ENCODE results near the gene ADCY3.

ADCY3 gene

GRCh38 chr2:24948506-24948905, 28.5 kb upstream of the ADCY3 start:
- Histone ChIP-seq H3K4me1 (ENCODE audit: control insufficient read depth, insufficient read depth, low read length, poor library complexity, severe bottlenecking) (no peaks in the 10 kb centered on the region), H3K9me3 (ENCODE audit: control insufficient read depth, low read length) (no peaks in the 10 kb centered on the region), H3K27ac (ENCODE audit: insufficient read depth, low read length, poor library complexity, severe bottlenecking) (no peak overlapping the region), H3K27me3 (replicated peaks; ENCODE audit: control insufficient read depth, insufficient read depth, low read length, poor library complexity, severe bottlenecking) (no peaks in the 10 kb centered on the region), H3K36me3 (ENCODE audit: control insufficient read depth, insufficient read depth, low read length) (peaks cover 7% of the 10 kb centered on the region), H3K4me3 (ENCODE audit: insufficient read depth, low read depth, low read length, poor library complexity, severe bottlenecking) (no peak overlapping the region)
- no peak for DNase-seq

- no peak for DNase-seq
- H3K27me3 ChIP-seq (replicated peaks; ENCODE audit: control insufficient read depth, insufficient read depth, low read length, poor library complexity, severe bottlenecking), result no peaks in the 10 kb centered on the region
- peaks cover 7% of the 10 kb centered on the region for H3K36me3 ChIP-seq (ENCODE audit: control insufficient read depth, insufficient read depth, low read length)
- H3K4me3 ChIP-seq (ENCODE audit: insufficient read depth, low read depth, low read length, poor library complexity, severe bottlenecking), result no peak overlapping the region
- H3K4me1 ChIP-seq (ENCODE audit: control insufficient read depth, insufficient read depth, low read length, poor library complexity, severe bottlenecking), result no peaks in the 10 kb centered on the region
- no peak overlapping the region for H3K27ac ChIP-seq (ENCODE audit: insufficient read depth, low read length, poor library complexity, severe bottlenecking)
- H3K9me3 ChIP-seq (ENCODE audit: control insufficient read depth, low read length), result no peaks in the 10 kb centered on the region
These were observed 27.6 kb upstream of the ADCY3 start for GRCh38 chr2:24947561-24948157.

DNA sequence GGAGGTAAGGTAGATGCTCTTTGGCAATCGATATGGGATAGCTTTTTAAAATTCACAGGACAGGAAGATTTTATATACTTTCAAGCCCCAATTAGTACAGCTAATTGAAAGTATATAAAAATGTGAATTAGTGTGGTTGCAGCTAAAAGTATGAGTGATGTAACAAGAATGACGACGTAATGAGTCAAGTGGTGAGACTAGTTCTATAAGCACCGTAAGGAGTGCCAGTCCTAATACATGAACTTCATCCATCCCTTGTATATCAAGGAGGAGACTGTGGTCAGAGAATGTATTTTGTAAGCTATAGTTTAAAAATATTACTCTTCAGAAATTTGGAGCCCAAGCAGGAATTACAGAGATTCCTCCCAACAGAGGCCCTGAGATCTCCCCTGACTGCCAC, 25.9 kb upstream of the ADCY3 start:
- Histone ChIP-seq H3K27me3 (replicated peaks; ENCODE audit: control insufficient read depth, insufficient read depth, low read length, poor library complexity, severe bottlenecking) (no peaks in the 10 kb centered on the region), H3K27ac (ENCODE audit: insufficient read depth, low read length, poor library complexity, severe bottlenecking) (no peak overlapping the region), H3K4me3 (ENCODE audit: insufficient read depth, low read depth, low read length, poor library complexity, severe bottlenecking) (no peak overlapping the region), H3K36me3 (ENCODE audit: control insufficient read depth, insufficient read depth, low read length) (peaks cover 7% of the 10 kb centered on the region), H3K9me3 (ENCODE audit: control insufficient read depth, low read length) (no peaks in the 10 kb centered on the region), H3K4me1 (ENCODE audit: control insufficient read depth, insufficient read depth, low read length, poor library complexity, severe bottlenecking) (no peaks in the 10 kb centered on the region)
- no peak for DNase-seq

DNA sequence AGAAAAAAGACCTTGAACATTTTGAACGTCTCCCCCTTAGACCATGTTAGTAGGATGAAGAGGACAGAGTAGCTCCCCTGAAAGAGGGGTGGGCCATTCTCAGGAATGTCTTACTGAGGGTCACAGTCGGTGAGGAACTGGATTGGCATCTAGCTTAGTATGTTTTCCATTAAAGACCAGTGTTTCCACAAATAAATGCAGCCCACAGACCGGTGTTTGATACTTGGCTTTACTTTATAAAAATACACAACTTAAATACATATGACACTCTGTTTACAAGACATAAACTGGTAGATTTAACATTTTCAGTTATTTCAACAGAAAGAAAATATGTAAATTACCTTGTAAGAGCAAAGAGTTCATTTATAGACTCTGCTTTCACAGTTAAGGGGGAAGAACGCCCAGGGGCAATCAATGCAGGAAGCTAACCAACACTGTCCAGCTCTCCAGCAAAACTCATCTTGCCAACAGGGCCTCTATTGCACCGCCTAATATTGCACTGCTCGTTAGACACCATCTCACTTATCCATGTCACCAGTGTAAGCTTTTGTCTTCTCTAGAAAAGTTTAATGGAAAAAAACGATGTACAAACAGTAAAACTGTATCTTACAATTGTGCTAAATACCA, 23.5 kb upstream of the ADCY3 start:
- Histone ChIP-seq H3K4me3 (ENCODE audit: insufficient read depth, low read depth, low read length, poor library complexity, severe bottlenecking) (no peak overlapping the region), H3K36me3 (ENCODE audit: control insufficient read depth, insufficient read depth, low read length) (peaks cover 7% of the 10 kb centered on the region), H3K27ac (ENCODE audit: insufficient read depth, low read length, poor library complexity, severe bottlenecking) (no peak overlapping the region), H3K4me1 (ENCODE audit: control insufficient read depth, insufficient read depth, low read length, poor library complexity, severe bottlenecking) (no peaks in the 10 kb centered on the region), H3K27me3 (replicated peaks; ENCODE audit: control insufficient read depth, insufficient read depth, low read length, poor library complexity, severe bottlenecking) (no peaks in the 10 kb centered on the region), H3K9me3 (ENCODE audit: control insufficient read depth, low read length) (no peaks in the 10 kb centered on the region)
- no peak for DNase-seq

- H3K9me3 ChIP-seq (ENCODE audit: control insufficient read depth, low read length), result no peaks in the 10 kb centered on the region
- H3K27ac ChIP-seq (ENCODE audit: insufficient read depth, low read length, poor library complexity, severe bottlenecking), result no peak overlapping the region
- no peaks in the 10 kb centered on the region for H3K4me1 ChIP-seq (ENCODE audit: control insufficient read depth, insufficient read depth, low read length, poor library complexity, severe bottlenecking)
- no peak for DNase-seq
- no peaks in the 10 kb centered on the region for H3K27me3 ChIP-seq (replicated peaks; ENCODE audit: control insufficient read depth, insufficient read depth, low read length, poor library complexity, severe bottlenecking)
- no peaks in the 10 kb centered on the region for H3K36me3 ChIP-seq (ENCODE audit: control insufficient read depth, insufficient read depth, low read length)
- no peak overlapping the region for H3K4me3 ChIP-seq (ENCODE audit: insufficient read depth, low read depth, low read length, poor library complexity, severe bottlenecking)
These were observed 19.3 kb upstream of the ADCY3 start for GRCh38 chr2:24939353-24939752.

- no peaks in the 10 kb centered on the region for H3K36me3 ChIP-seq (ENCODE audit: control insufficient read depth, insufficient read depth, low read length)
- DNase-seq, result no peak
- no peaks in the 10 kb centered on the region for H3K9me3 ChIP-seq (ENCODE audit: control insufficient read depth, low read length)
- H3K27me3 ChIP-seq (replicated peaks; ENCODE audit: control insufficient read depth, insufficient read depth, low read length, poor library complexity, severe bottlenecking), result no peaks in the 10 kb centered on the region
- no peaks in the 10 kb centered on the region for H3K4me1 ChIP-seq (ENCODE audit: control insufficient read depth, insufficient read depth, low read length, poor library complexity, severe bottlenecking)
- H3K27ac ChIP-seq (ENCODE audit: insufficient read depth, low read length, poor library complexity, severe bottlenecking), result no peak overlapping the region
- no peak overlapping the region for H3K4me3 ChIP-seq (ENCODE audit: insufficient read depth, low read depth, low read length, poor library complexity, severe bottlenecking)
These were observed 17.2 kb upstream of the ADCY3 start for GRCh38 chr2:24937236-24937635.

DNA sequence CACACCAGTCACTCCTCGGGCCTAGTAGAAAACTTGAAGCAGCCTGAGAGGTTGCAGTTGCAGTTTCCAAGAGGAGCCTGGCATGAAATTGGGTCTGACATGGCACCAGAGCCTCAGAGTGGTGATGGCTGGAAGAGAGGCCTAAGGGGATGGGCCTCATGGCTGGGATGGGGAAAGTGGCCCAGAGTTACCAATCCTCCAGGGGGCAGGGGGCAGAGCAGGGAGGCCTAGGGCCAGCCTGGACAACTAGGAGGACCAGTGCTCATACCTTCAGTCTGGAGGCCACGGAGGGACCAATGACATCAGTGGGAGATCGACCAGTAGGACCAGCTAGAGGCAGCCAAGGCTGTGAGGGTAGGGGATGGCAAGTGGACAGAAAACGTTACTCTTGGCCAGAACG, 15.1 kb upstream of the ADCY3 start:
- DNase-seq, result no peak
- Histone ChIP-seq H3K27me3 (replicated peaks; ENCODE audit: control insufficient read depth, insufficient read depth, low read length, poor library complexity, severe bottlenecking) (no peaks in the 10 kb centered on the region), H3K4me1 (ENCODE audit: control insufficient read depth, insufficient read depth, low read length, poor library complexity, severe bottlenecking) (no peaks in the 10 kb centered on the region), H3K4me3 (ENCODE audit: insufficient read depth, low read depth, low read length, poor library complexity, severe bottlenecking) (no peak overlapping the region), H3K36me3 (ENCODE audit: control insufficient read depth, insufficient read depth, low read length) (no peaks in the 10 kb centered on the region), H3K9me3 (ENCODE audit: control insufficient read depth, low read length) (no peaks in the 10 kb centered on the region), H3K27ac (ENCODE audit: insufficient read depth, low read length, poor library complexity, severe bottlenecking) (no peak overlapping the region)

DNA sequence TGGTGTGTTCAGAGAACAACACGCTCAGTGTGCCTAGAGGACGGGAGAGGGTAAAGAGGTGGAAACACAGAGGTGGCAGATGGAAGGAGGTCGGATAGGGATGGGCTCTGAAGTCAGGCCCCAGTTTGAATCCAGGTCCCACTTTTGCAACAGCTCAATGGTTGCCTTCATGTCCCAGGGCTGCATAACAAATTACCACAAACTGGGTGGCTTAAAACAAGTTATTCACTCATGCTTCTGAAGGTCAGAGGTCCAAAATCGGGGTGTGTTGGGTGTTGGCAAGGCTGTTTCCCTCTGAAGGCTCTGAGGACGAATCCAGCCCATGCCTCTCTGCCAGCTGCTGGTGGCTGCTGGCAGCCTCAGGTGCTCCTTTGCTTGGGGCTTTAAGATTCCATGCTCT, 12.7 kb upstream of the ADCY3 start:
- Histone ChIP-seq H3K9me3 (ENCODE audit: control insufficient read depth, low read length) (no peaks in the 10 kb centered on the region), H3K27me3 (replicated peaks; ENCODE audit: control insufficient read depth, insufficient read depth, low read length, poor library complexity, severe bottlenecking) (no peaks in the 10 kb centered on the region), H3K4me3 (ENCODE audit: insufficient read depth, low read depth, low read length, poor library complexity, severe bottlenecking) (no peak overlapping the region), H3K36me3 (ENCODE audit: control insufficient read depth, insufficient read depth, low read length) (no peaks in the 10 kb centered on the region), H3K4me1 (ENCODE audit: control insufficient read depth, insufficient read depth, low read length, poor library complexity, severe bottlenecking) (no peaks in the 10 kb centered on the region), H3K27ac (ENCODE audit: insufficient read depth, low read length, poor library complexity, severe bottlenecking) (no peak overlapping the region)
- no peak for DNase-seq

GRCh38 chr2:24930768-24931167, 10.7 kb upstream of the ADCY3 start:
- Histone ChIP-seq H3K36me3 (ENCODE audit: control insufficient read depth, insufficient read depth, low read length) (no peaks in the 10 kb centered on the region), H3K27me3 (replicated peaks; ENCODE audit: control insufficient read depth, insufficient read depth, low read length, poor library complexity, severe bottlenecking) (no peaks in the 10 kb centered on the region), H3K4me1 (ENCODE audit: control insufficient read depth, insufficient read depth, low read length, poor library complexity, severe bottlenecking) (peaks cover 15% of the 10 kb centered on the region), H3K9me3 (ENCODE audit: control insufficient read depth, low read length) (no peaks in the 10 kb centered on the region), H3K27ac (ENCODE audit: insufficient read depth, low read length, poor library complexity, severe bottlenecking) (no peak overlapping the region), H3K4me3 (ENCODE audit: insufficient read depth, low read depth, low read length, poor library complexity, severe bottlenecking) (no peak overlapping the region)
- no peak for DNase-seq

GRCh38 chr2:24929230-24929629, 9.2 kb upstream of the ADCY3 start:
- peaks cover 16% of the 10 kb centered on the region for H3K4me1 ChIP-seq (ENCODE audit: control insufficient read depth, insufficient read depth, low read length, poor library complexity, severe bottlenecking)
- H3K36me3 ChIP-seq (ENCODE audit: control insufficient read depth, insufficient read depth, low read length), result no peaks in the 10 kb centered on the region
- no peaks in the 10 kb centered on the region for H3K27me3 ChIP-seq (replicated peaks; ENCODE audit: control insufficient read depth, insufficient read depth, low read length, poor library complexity, severe bottlenecking)
- no peak overlapping the region for H3K27ac ChIP-seq (ENCODE audit: insufficient read depth, low read length, poor library complexity, severe bottlenecking)
- DNase-seq, result no peak
- no peak overlapping the region for H3K4me3 ChIP-seq (ENCODE audit: insufficient read depth, low read depth, low read length, poor library complexity, severe bottlenecking)
- H3K9me3 ChIP-seq (ENCODE audit: control insufficient read depth, low read length), result no peaks in the 10 kb centered on the region

Measured in effector memory CD4-positive, alpha-beta T cell (primary cell).